Subcutaneous abdominal adipose tissue (tissue), 5 donors: ENCODE data around the gene NEBL.

Experiments used
- H3K27ac ChIP-seq: one replicate; pipeline ENCODE4 v1.7.0; 2013; ENCODE audit warnings: low read depth, mild to moderate bottlenecking, inconsistent platforms, low read length, moderate library complexity
- H3K27me3 ChIP-seq, 5 donors: one replicate each; pipeline ENCODE4 v1.7.0; 2013; ENCODE audit warnings: low read length in 5 of 5, inconsistent platforms in 1 of 5; ENCODE audit not compliant: control insufficient read depth in 5 of 5, insufficient read depth in 4 of 5
- H3K36me3 ChIP-seq, 5 donors: one replicate each; pipeline ENCODE4 v1.7.0; 2013; ENCODE audit warnings: low read length in 5 of 5; ENCODE audit not compliant: control insufficient read depth in 5 of 5, insufficient read depth in 5 of 5
- H3K4me1 ChIP-seq, 5 donors: one replicate each; pipeline ENCODE4 v1.7.0; 2013; ENCODE audit warnings: low read length in 5 of 5, mild to moderate bottlenecking in 3 of 5, moderate library complexity in 1 of 5; ENCODE audit not compliant: control insufficient read depth in 5 of 5, insufficient read depth in 5 of 5
- H3K4me3 ChIP-seq, 5 donors: one replicate each; pipeline ENCODE4 v1.7.0; 2013; ENCODE audit warnings: low read length in 5 of 5, low read depth in 1 of 5
- H3K9ac ChIP-seq, 5 donors: one replicate each; pipeline ENCODE4 v1.7.0; 2013; ENCODE audit warnings: low read length in 5 of 5, mild to moderate bottlenecking in 4 of 5, moderate library complexity in 3 of 5
- H3K9me3 ChIP-seq, 5 donors: one replicate each; pipeline ENCODE4 v1.7.0; 2013; ENCODE audit warnings: low read length in 5 of 5; ENCODE audit not compliant: control insufficient read depth in 5 of 5
- donor health status: healthy.
- donor health status: healthy.
- donor health status: healthy.
- donor health status: healthy.
- donor health status: healthy.

Gene NEBL

DNA sequence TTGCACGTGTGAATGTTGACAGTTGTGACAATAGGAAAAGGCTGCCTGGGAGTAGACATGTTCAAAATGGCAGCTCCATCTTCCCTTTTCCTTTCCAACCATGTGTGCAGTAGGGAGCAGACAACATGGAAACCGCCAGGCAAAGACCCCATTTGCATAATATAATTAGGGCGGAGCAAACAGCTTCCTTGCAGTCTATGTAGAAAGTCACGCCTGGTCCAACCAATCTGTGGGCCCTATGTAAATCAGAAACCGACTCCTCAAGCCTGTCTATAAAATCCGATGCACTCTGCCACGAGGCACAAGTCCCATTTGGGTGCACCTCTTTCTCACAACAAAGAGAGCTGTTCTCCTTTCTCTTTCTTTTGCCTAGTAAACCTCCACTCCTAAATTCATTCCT lies 19.6 kb downstream of the NEBL start:
- no peak overlapping the region for H3K9ac ChIP-seq
- H3K27me3 ChIP-seq, result no peaks in the 10 kb centered on the region
- H3K9me3 ChIP-seq, result no peaks in the 10 kb centered on the region
- H3K27ac ChIP-seq, result no peak overlapping the region
- no peaks in the 10 kb centered on the region for H3K4me1 ChIP-seq
- no peaks in the 10 kb centered on the region for H3K36me3 ChIP-seq
- H3K4me3 ChIP-seq, result no peak overlapping the region

DNA sequence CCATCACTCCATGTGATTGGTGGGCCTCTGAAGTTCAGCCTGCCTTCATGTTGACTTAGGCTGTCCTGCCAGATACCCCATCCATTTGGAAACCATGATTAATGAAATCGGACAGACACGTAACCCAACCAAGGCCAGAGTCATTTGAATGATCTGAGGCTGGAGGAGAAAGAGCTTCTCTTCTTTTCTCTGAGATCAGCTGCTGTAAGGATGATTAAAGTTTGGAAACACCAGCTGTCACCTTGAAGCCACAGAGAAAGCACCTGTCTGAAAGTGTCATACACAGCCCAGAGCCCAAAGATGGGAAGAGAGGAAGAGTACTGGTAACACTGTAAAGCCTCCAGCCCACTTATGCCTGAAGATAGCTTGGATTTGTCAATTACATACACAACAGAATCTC lies 22.9 kb downstream of the NEBL start:
- Histone ChIP-seq H3K27me3 (no peaks in the 10 kb centered on the region), H3K9ac (no peak overlapping the region), H3K27ac (no peak overlapping the region), H3K36me3 (no peaks in the 10 kb centered on the region), H3K4me1 (peaks cover 0 to 6% (median 0%) of the 10 kb centered on the region in 5 donors), H3K9me3 (no peaks in the 10 kb centered on the region), H3K4me3 (no peak overlapping the region)

DNA sequence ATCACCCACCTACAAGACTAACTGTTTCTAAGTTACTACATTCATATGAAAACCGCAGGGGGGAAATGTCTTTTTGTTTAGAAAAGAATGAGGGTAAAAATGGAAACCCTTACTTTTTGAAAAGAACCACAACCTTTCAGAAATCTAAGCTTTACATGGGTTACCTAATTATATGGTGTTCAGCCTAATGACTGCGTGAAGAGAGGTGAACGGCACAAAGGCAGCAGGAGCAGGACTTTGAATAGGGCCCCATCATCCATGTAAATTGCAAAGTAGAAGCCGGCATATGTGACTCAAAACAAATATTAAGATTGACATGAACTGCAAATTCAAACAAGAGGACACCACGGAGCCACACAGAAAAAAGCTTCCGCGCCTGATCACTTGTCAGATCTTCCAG lies 25.1 kb downstream of the NEBL start:
- no peak overlapping the region for H3K9ac ChIP-seq
- H3K27ac ChIP-seq, result no peak overlapping the region
- H3K4me3 ChIP-seq, result no peak overlapping the region
- peaks cover 0 to 6% (median 0%) of the 10 kb centered on the region in 5 donors for H3K4me1 ChIP-seq
- H3K36me3 ChIP-seq, result no peaks in the 10 kb centered on the region
- H3K27me3 ChIP-seq, result no peaks in the 10 kb centered on the region
- no peaks in the 10 kb centered on the region for H3K9me3 ChIP-seq

- no peaks in the 10 kb centered on the region for H3K36me3 ChIP-seq
- H3K27ac ChIP-seq, result no peak overlapping the region
- no peak overlapping the region for H3K4me3 ChIP-seq
- H3K9ac ChIP-seq, result no peak overlapping the region
- H3K4me1 ChIP-seq, result peaks cover 0 to 6% (median 0%) of the 10 kb centered on the region in 5 donors
- H3K27me3 ChIP-seq, result no peaks in the 10 kb centered on the region
- no peaks in the 10 kb centered on the region for H3K9me3 ChIP-seq
Observed at GRCh38 chr10:20870834-20871233, 26.3 kb downstream of the NEBL start.

GRCh38 chr10:20863008-20863407 lies 34.1 kb downstream of the NEBL start:
- H3K9me3 ChIP-seq, result no peaks in the 10 kb centered on the region
- no peaks in the 10 kb centered on the region for H3K27me3 ChIP-seq
- no peaks in the 10 kb centered on the region for H3K4me1 ChIP-seq
- H3K4me3 ChIP-seq, result no peak overlapping the region
- no peak overlapping the region for H3K27ac ChIP-seq
- H3K9ac ChIP-seq, result no peak overlapping the region
- H3K36me3 ChIP-seq, result no peaks in the 10 kb centered on the region

DNA sequence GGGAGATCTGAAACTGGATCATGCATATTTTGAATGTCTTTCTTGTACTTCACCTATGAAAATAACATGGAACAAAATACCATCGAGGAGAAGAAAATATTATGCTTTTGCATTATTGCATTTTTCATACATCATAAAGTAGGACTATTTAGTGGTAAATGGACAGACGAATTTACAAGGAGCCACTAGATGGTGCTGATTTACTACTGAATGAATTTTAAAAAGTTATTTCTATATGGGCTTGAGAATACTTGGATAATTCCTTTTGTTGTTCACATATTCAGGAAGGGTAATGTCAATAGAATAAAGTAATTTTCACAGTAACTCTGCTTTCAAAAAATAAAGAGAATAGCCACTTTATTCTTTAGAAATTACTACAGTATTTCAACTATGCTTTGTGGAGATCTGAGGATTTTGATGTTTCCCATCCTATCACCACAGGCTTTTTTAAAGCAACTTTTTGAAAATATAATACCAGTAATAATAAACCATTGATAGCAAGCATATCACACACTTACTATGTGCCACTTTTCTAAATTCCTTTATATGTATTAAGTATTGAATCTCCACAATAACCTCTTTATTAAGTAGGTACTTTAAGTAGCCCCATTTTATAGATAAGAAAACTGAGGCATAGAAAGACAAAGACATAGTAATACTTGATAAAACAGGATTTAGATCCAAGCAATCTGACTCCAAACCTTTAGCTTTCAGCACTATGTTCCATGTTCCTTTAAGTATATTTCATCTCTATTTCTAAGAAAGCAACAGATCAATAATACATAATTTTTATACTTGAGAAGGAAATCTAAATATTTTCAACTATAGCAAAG lies 38.6 kb downstream of the NEBL start:
- Histone ChIP-seq H3K4me1 (no peaks in the 10 kb centered on the region), H3K9ac (no peak overlapping the region), H3K27me3 (no peaks in the 10 kb centered on the region), H3K9me3 (no peaks in the 10 kb centered on the region), H3K4me3 (no peak overlapping the region), H3K36me3 (no peaks in the 10 kb centered on the region), H3K27ac (no peak overlapping the region)

DNA sequence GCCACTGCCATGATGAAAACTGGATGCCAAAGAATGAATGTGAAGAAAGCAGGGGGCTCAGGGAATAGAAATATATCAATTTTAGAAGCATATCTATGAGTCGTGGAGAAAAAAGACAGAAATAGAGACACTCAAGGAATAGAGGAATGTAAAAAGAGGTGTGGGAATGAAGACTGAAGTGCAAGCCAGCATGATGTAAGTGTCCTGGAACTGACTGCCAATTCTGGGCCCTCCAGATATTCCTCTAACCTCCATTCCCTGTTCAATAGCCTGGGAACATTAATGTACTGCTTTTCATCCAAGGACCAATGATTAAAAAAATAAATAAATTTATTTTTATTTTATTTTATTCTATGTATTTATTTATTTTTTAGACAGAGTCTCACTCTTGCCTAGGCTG lies 40.6 kb downstream of the NEBL start:
- Histone ChIP-seq H3K4me3 (no peak overlapping the region), H3K36me3 (no peaks in the 10 kb centered on the region), H3K27me3 (no peaks in the 10 kb centered on the region), H3K27ac (no peak overlapping the region), H3K4me1 (no peaks in the 10 kb centered on the region), H3K9me3 (no peaks in the 10 kb centered on the region), H3K9ac (no peak overlapping the region)

- Histone ChIP-seq H3K27ac (no peak overlapping the region), H3K36me3 (no peaks in the 10 kb centered on the region), H3K9me3 (no peaks in the 10 kb centered on the region), H3K27me3 (no peaks in the 10 kb centered on the region), H3K4me3 (no peak overlapping the region), H3K4me1 (no peaks in the 10 kb centered on the region), H3K9ac (no peak overlapping the region)
Observed at GRCh38 chr10:20855398-20856038, 41.6 kb downstream of the NEBL start.

GRCh38 chr10:20853276-20853675 lies 43.8 kb downstream of the NEBL start:
- no peaks in the 10 kb centered on the region for H3K4me1 ChIP-seq
- H3K27me3 ChIP-seq, result no peaks in the 10 kb centered on the region
- H3K36me3 ChIP-seq, result no peaks in the 10 kb centered on the region
- H3K9me3 ChIP-seq, result no peaks in the 10 kb centered on the region
- H3K9ac ChIP-seq, result no peak overlapping the region
- no peak overlapping the region for H3K27ac ChIP-seq
- H3K4me3 ChIP-seq, result no peak overlapping the region

GRCh38 chr10:20852303-20852702 lies 44.8 kb downstream of the NEBL start:
- Histone ChIP-seq H3K4me3 (no peak overlapping the region), H3K36me3 (no peaks in the 10 kb centered on the region), H3K9me3 (no peaks in the 10 kb centered on the region), H3K27me3 (no peaks in the 10 kb centered on the region), H3K4me1 (no peaks in the 10 kb centered on the region), H3K9ac (no peak overlapping the region), H3K27ac (no peak overlapping the region)
